ENCODE results near the gene ERCC6L2.

- TF ChIP-seq CTCF (IDR thresholded peaks at IDR 0.05; ENCODE audit: poor library complexity, severe bottlenecking) (no peak), EZH2 (IDR thresholded peaks at IDR 0.05; ENCODE audit: borderline replicate concordance, insufficient read depth, low read length, poor library complexity, severe bottlenecking) (no peak), EP300 (conservative IDR thresholded peaks at IDR 0.05; ENCODE audit: poor library complexity, severe bottlenecking) (no peak)
Observed at GRCh38 chr9:95930277-95930676, 54.8 kb downstream of the ERCC6L2 start.

Data from neural cell (in vitro differentiated cells).